WERI-Rb-1 (cell line): ENCODE measurements around the gene ATP1A2.

Experiments
- DNase-seq: peaks from one replicate; pipeline ENCODE4 v3.0.0-alpha.2; 2020
- H3K27ac ChIP-seq: fragments of 250-450 bp; sonication (Bioruptor Pico); 2 replicates; pipeline ENCODE4 v1.5.1; 2020; ENCODE audit warnings: mild to moderate bottlenecking, moderate library complexity
- H3K27me3 ChIP-seq: fragments of 250-450 bp; sonication (Bioruptor Pico); 2 replicates; pipeline ENCODE4 v1.5.1; 2021; ENCODE audit warnings: mild to moderate bottlenecking, low read depth, moderate library complexity; ENCODE audit not compliant: insufficient read depth, severe bottlenecking
- H3K36me3 ChIP-seq: fragments of 250-450 bp; sonication (Bioruptor Pico); 2 replicates; pipeline ENCODE4 v1.5.1; 2020; ENCODE audit warnings: mild to moderate bottlenecking, moderate library complexity
- H3K4me3 ChIP-seq: 2 replicates; pipeline ENCODE4 v1.5.1; 2011; ENCODE audit warnings: low read depth, mild to moderate bottlenecking, control low read depth, low read length
- H3K9me3 ChIP-seq: fragments of 250-450 bp; sonication (Bioruptor Pico); 2 replicates; pipeline ENCODE4 v1.5.1; 2021; ENCODE audit warnings: mild to moderate bottlenecking, moderate library complexity; ENCODE audit not compliant: severe bottlenecking
- CTCF ChIP-seq: IDR thresholded peaks from 2 replicates; pipeline ENCODE4 v1.5.1; 2011; ENCODE audit warnings: low read depth, mild to moderate bottlenecking, control low read depth, inconsistent platforms, low read length

Gene ATP1A2

GRCh38 chr1:160093624-160094290, 21.8 kb upstream of the ATP1A2 start:
- Histone ChIP-seq H3K36me3 (peaks cover 5% of the 10 kb centered on the region), H3K27me3 (no peaks in the 10 kb centered on the region), H3K27ac (no peak overlapping the region), H3K4me3 (no peak overlapping the region), H3K9me3 (no peaks in the 10 kb centered on the region)
- DNase-seq, result no peak
- TF ChIP-seq CTCF, result no peak

GRCh38 chr1:160094291-160094625, 21.3 kb upstream of the ATP1A2 start:
- H3K27me3 ChIP-seq, result no peaks in the 10 kb centered on the region
- H3K36me3 ChIP-seq, result peaks cover 5% of the 10 kb centered on the region
- H3K27ac ChIP-seq, result no peak overlapping the region
- DNase-seq, result no peak
- no peak overlapping the region for H3K4me3 ChIP-seq
- no peaks in the 10 kb centered on the region for H3K9me3 ChIP-seq
- TF ChIP-seq CTCF, result no peak

GRCh38 chr1:160094806-160095205, 20.8 kb upstream of the ATP1A2 start:
- no peaks in the 10 kb centered on the region for H3K9me3 ChIP-seq
- DNase-seq, result no peak
- peaks cover 5% of the 10 kb centered on the region for H3K36me3 ChIP-seq
- no peaks in the 10 kb centered on the region for H3K27me3 ChIP-seq
- H3K27ac ChIP-seq, result no peak overlapping the region
- TF ChIP-seq CTCF, result no peak
- no peak overlapping the region for H3K4me3 ChIP-seq

- no peak for DNase-seq
- TF ChIP-seq CTCF, result no peak
- Histone ChIP-seq H3K9me3 (no peaks in the 10 kb centered on the region), H3K4me3 (no peak overlapping the region), H3K36me3 (peaks cover 5% of the 10 kb centered on the region), H3K27ac (no peak overlapping the region), H3K27me3 (no peaks in the 10 kb centered on the region)
These were observed 20.0 kb upstream of the ATP1A2 start for GRCh38 chr1:160095382-160096105.

- Histone ChIP-seq H3K27me3 (no peaks in the 10 kb centered on the region), H3K27ac (no peak overlapping the region), H3K9me3 (no peaks in the 10 kb centered on the region), H3K36me3 (peaks cover 5% of the 10 kb centered on the region), H3K4me3 (no peak overlapping the region)
- no peak for TF ChIP-seq CTCF
- DNase-seq, result no peak
These were observed 19.1 kb upstream of the ATP1A2 start for GRCh38 chr1:160096274-160097116.
